RPMI8226 (cell line): ENCODE data around the gene JAKMIP1.

Source experiments
- DNase-seq: peaks from one replicate; pipeline ENCODE4 v3.0.0-alpha.2; 2015

Gene JAKMIP1

DNA sequence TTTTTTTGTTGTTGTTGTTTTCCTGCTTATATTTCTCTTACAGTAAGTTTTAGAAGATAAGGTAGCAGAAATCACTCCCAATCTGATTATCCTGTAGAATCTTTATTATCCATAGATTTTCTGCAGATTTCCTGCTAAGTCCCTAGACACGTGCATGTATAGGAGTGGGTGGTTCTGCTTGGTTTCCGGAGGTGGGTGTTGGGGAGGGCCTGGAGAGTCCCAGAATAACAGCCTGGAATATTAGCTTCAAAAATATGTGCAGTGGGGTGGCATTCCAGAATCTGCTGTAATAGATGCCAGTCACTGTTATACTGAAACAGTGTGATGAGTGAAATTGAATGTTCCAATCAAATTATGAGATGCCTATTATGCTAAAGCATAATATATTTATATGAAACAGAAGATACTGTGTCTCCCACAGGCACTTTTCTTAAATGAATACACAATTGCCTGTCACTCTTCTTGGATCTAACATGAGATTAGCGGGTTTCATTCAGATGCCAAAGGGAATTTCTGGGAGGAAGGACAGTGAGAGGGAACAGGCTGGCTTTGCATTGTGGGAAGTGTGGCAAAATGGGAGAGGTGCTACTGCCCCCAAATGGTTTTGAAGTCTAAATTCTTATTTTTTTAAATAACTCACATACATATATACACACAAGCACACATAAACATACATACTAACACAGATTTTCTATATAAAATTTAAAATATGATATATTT lies 219.8 kb downstream of the JAKMIP1 start:
- no peak for DNase-seq

DNA sequence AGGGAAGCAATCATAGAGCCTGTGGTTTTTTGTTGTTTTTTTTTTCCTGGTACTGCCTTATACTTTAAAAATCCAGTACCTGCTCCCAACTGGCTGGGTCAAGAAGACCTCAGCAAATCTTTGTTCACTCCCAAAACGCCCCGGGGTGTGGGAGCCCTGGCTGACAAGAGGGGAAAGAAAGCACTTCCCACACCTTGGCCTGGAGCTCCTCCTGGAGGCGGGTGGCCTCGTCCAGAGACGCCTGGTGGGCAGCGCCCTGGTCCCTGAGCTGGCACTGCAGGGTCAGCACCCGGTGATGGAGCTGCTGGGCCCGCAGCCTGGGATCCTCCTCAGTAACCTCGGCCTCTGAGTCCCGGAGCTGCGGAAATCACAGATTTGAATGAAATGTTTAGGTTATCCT lies 220.4 kb downstream of the JAKMIP1 start:
- no peak for DNase-seq

DNA sequence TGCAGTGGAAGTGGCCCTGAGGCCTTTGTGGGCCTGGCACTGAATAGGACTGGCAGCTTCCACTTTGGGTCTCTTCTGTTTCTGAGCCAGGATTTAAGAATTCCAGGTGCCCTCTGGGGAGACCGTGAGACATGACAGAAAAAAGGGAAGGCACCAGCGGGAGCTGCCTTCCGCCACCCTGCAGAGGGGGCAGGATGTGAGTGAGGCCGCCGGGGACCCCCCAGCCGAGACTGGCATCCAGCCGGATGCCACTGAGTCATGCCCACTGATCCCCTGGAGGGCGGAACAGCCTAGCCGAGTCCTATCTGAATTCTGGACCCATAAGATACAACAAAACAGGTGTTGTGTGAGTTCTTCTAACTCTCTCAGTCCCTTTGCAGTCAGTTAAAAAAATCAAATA lies 223.4 kb downstream of the JAKMIP1 start:
- DNase-seq: no peak

DNA sequence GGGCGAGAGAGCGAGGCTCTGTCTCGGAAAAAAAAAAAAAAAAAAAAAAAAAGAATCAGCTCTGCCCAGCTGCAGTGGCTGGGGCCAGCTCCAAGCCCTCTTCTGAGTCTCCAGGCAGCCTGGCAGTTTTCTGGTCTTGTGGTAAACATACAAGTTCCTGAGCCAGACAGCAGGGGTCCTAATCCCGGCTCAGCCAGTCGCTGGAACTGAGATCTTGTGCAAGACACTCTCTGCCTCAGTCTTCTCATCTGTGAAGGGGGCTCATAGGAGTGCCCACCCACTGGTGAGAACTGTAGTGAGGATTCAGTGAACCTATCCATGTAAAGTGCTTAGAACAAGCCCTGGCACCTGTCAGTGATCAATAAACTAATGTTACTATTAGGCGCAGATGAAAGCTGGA lies 223.9 kb downstream of the JAKMIP1 start:
- no peak for DNase-seq
